GM23338 (cell line): ENCODE measurements around the gene BCR. TPM values are rescaled to one million over a fixed set of nuclear protein-coding genes. Genes with fewer than 3 reads are reported as not detected.

Experiments
- ATAC-seq: fragments of 200-7000 bp; cut with Tn5 transposase; 3 replicates; pipeline ENCODE4 v1.9.1; 2020
- DNase-seq: peaks from one replicate; pipeline ENCODE4 v3.0.0-alpha.2; 2015; ENCODE audit warnings: low spot score
- H2AFZ ChIP-seq: fragments of 200-600 bp; sonication (generic); 2 replicates; pipeline ENCODE4 v1.8.0; 2016; ENCODE audit warnings: antibody characterized with exemption, mild to moderate bottlenecking, moderate library complexity
- H3F3A ChIP-seq: fragments of 200-600 bp; sonication (generic); replicated peaks from 2 replicates; pipeline ENCODE4 v1.8.0; 2017; ENCODE audit warnings: antibody characterized with exemption, mixed run types, low read depth
- H3K27ac ChIP-seq: fragments of 200-600 bp; sonication (generic); 2 replicates; pipeline ENCODE4 v1.6.1; 2016; ENCODE audit warnings: low read depth
- H3K27me3 ChIP-seq: fragments of 200-600 bp; sonication (generic); 2 replicates; pipeline ENCODE4 v1.8.0; 2016; ENCODE audit warnings: mild to moderate bottlenecking, mixed run types, moderate library complexity; ENCODE audit not compliant: insufficient read depth
- H3K36me3 ChIP-seq: fragments of 200-600 bp; sonication (generic); 2 replicates; pipeline ENCODE4 v1.8.0; 2016; ENCODE audit warnings: mild to moderate bottlenecking; ENCODE audit not compliant: insufficient read depth
- H3K4me1 ChIP-seq: fragments of 200-600 bp; sonication (generic); 2 replicates; pipeline ENCODE4 v1.8.0; 2016; ENCODE audit warnings: mild to moderate bottlenecking, moderate library complexity; ENCODE audit not compliant: insufficient read depth
- H3K4me2 ChIP-seq: fragments of 200-600 bp; sonication (generic); 2 replicates; pipeline ENCODE4 v1.7.1; 2017; ENCODE audit warnings: mixed run types
- H3K4me3 ChIP-seq: fragments of 200-600 bp; sonication (generic); 2 replicates; pipeline ENCODE4 v1.6.1; 2016; ENCODE audit warnings: mixed run types
- H3K79me2 ChIP-seq: fragments of 200-600 bp; sonication (generic); replicated peaks from 2 replicates; pipeline ENCODE4 v1.8.0; 2017; ENCODE audit warnings: mild to moderate bottlenecking; ENCODE audit not compliant: insufficient read depth
- H3K9me2 ChIP-seq: fragments of 200-600 bp; sonication (generic); 2 replicates; pipeline ENCODE4 v1.8.0; 2017; ENCODE audit not compliant: insufficient read depth
- H4K20me1 ChIP-seq: fragments of 200-600 bp; sonication (generic); replicated peaks from 2 replicates; pipeline ENCODE4 v1.8.0; 2017; ENCODE audit warnings: mild to moderate bottlenecking; ENCODE audit not compliant: insufficient read depth
- H3K27ac Mint-ChIP-seq: 2 replicates; pipeline ENCODE4 v1.8.0; 2020; ENCODE audit warnings: inconsistent platforms, mild to moderate bottlenecking, moderate library complexity, mixed read lengths
- H3K27me3 Mint-ChIP-seq: 3 replicates; pipeline ENCODE4 v1.8.0; 2022; ENCODE audit warnings: low read depth, mild to moderate bottlenecking, moderate library complexity, mixed read lengths, inconsistent platforms; ENCODE audit not compliant: insufficient read depth, poor library complexity
- H3K36me3 Mint-ChIP-seq: 3 replicates; pipeline ENCODE4 v1.8.0; 2021; ENCODE audit warnings: low read depth, mild to moderate bottlenecking, inconsistent platforms, moderate library complexity, mixed read lengths
- H3K4me1 Mint-ChIP-seq: 3 replicates; pipeline ENCODE4 v1.8.0; 2020; ENCODE audit warnings: mild to moderate bottlenecking, inconsistent platforms, mixed read lengths
- H3K4me3 Mint-ChIP-seq: 3 replicates; pipeline ENCODE4 v1.8.0; 2021; ENCODE audit warnings: moderate library complexity, mild to moderate bottlenecking, inconsistent platforms, mixed read lengths
- H3K9me3 Mint-ChIP-seq: 3 replicates; pipeline ENCODE4 v1.8.0; 2020; ENCODE audit warnings: moderate library complexity, mild to moderate bottlenecking, inconsistent platforms, mixed read lengths
- CTCF ChIP-seq, 2 experiments: fragments of 200-600 bp in 1 of 2; sonication (generic) in 1 of 2; conservative IDR thresholded peaks; 2 replicates each; pipeline versions ENCODE4 v1.5.1 to v1.6.1; 2016 to 2017; ENCODE audit warnings: antibody characterized with exemption in 2 of 2, low read depth in 2 of 2, mild to moderate bottlenecking in 2 of 2, moderate library complexity in 1 of 2
- ETS1 ChIP-seq: IDR thresholded peaks from 2 replicates; pipeline ENCODE4 v1.6.1; 2016; ENCODE audit warnings: antibody characterized with exemption
- EZH2phosphoT487 ChIP-seq: fragments of 200-600 bp; sonication (generic); IDR thresholded peaks from one replicate; pipeline ENCODE4 v1.8.1; 2018; ENCODE audit warnings: antibody characterized with exemption; ENCODE audit not compliant: unreplicated experiment
- NANOG ChIP-seq: IDR thresholded peaks from 2 replicates; pipeline ENCODE4 v1.6.1; 2016; ENCODE audit warnings: antibody characterized with exemption, borderline replicate concordance
- POLR2AphosphoS5 ChIP-seq: IDR thresholded peaks from 2 replicates; pipeline ENCODE4 v1.6.1; 2016; ENCODE audit warnings: antibody characterized with exemption, low read depth
- REST ChIP-seq: IDR thresholded peaks from one replicate; pipeline ENCODE4 v1.6.1; 2018; ENCODE audit warnings: antibody characterized with exemption; ENCODE audit not compliant: unreplicated experiment
- STAT1 ChIP-seq: IDR thresholded peaks from one replicate; pipeline ENCODE4 v1.6.1; 2016; ENCODE audit warnings: antibody characterized with exemption; ENCODE audit not compliant: unreplicated experiment
- ZNF114 ChIP-seq: fragments of 250-450 bp; sonication (Bioruptor Pico); IDR thresholded peaks from 2 replicates; pipeline ENCODE4 v1.5.0; 2020; ENCODE audit warnings: mild to moderate bottlenecking, moderate library complexity
- ZNF462 ChIP-seq: fragments of 250-450 bp; sonication (Bioruptor Pico); IDR thresholded peaks from 2 replicates; pipeline ENCODE4 v1.5.0; 2020; ENCODE audit warnings: mild to moderate bottlenecking, moderate library complexity
- polyA plus RNA-seq: library from polyadenylated mRNA; unstranded; fragments of >200 nt; fragmentation: Nextera tagmentation; extraction: Ambion mirVana; gene quantifications from 2 replicates; pipeline ENCODE4 v1.2.1, GENCODE V29; 2016
- total RNA-seq: library from RNA; depleted of rRNA; stranded (reverse); fragments of >200 nt; shearing (Covaris generic); gene quantifications from 2 replicates; pipeline ENCODE4 v1.2.3, GENCODE V29; 2014

The BCR gene
- total and polyA plus RNA-seq, 2 experiments from 2014 or later: 17.7 to 121 TPM

- no peak for TF ChIP-seq REST
- TF ChIP-seq NANOG: no peak
- TF ChIP-seq CTCF (conservative IDR thresholded peaks at IDR 0.05; ENCODE audit: low read depth in 2 of 2): no peak
- no peak for TF ChIP-seq ZNF114 (CRISPR knock-in tag)
- TF ChIP-seq STAT1: no peak
Observed at GRCh38 chr22:23268139-23268712, 87.9 kb downstream of the BCR start (continued).

GRCh38 chr22:23268877-23269276, 88.6 kb downstream of the BCR start:
- ATAC-seq: peak; percentile 11
- Histone ChIP-seq H3F3A (0 out of 2 replicates have a peak, but pooled peaks cover 8% of the 10 kb centered on the region), H3K9me2 (no peaks in the 10 kb centered on the region), H3K27ac (0 out of 2 replicates have a peak overlapping the region, but pooled peaks have one; percentile 63), H3K4me2 (peak overlapping the region; percentile 36), H3K4me1 (peaks cover 21% of the 10 kb centered on the region), H2AFZ (no peak overlapping the region), H3K4me3 (no peak overlapping the region), H4K20me1 (peaks cover 16% of the 10 kb centered on the region; the same call in 1 of the 2 replicates), H3K27me3 (no peaks in the 10 kb centered on the region), H3K36me3 (peaks cover 3% of the 10 kb centered on the region; the same call in 1 of the 2 replicates), H3K79me2 (peaks cover 8% of the 10 kb centered on the region; the same call in 1 of the 2 replicates)
- no peak for DNase-seq
- peak overlapping the region; percentile 23; the same call in 1 of the 3 replicates for H3K4me3 Mint-ChIP-seq
- peaks cover 42% of the 10 kb centered on the region for H3K4me1 Mint-ChIP-seq
- H3K9me3 Mint-ChIP-seq: no peaks in the 10 kb centered on the region
- H3K36me3 Mint-ChIP-seq: peaks cover 69% of the 10 kb centered on the region
- peaks cover 15% of the 10 kb centered on the region for H3K27me3 Mint-ChIP-seq
- 0 out of 2 replicates have a peak overlapping the region, but pooled peaks have one; percentile 18 for H3K27ac Mint-ChIP-seq
- no peak for TF ChIP-seq EZH2phosphoT487
- TF ChIP-seq ZNF462 (CRISPR knock-in tag): no peak
- TF ChIP-seq CTCF (conservative IDR thresholded peaks at IDR 0.05; ENCODE audit: low read depth in 2 of 2): no peak
- no peak for TF ChIP-seq NANOG
- no peak for TF ChIP-seq POLR2AphosphoS5
- TF ChIP-seq ETS1: no peak
